GM18526 (cell line): ENCODE data around the gene DHRS7C.

ENCODE experiments used
- POLR2A ChIP-seq: IDR thresholded peaks from 3 replicates; pipeline ENCODE4 v1.6.1; 2011; ENCODE audit not compliant: insufficient read length; ENCODE audit errors: extremely low read depth

DHRS7C gene

GRCh38 chr17:9790889-9791876 is at the start of gene DHRS7C:
TSS of gene DHRS7C (minus strand) at chr17:9791592. CDS start at chr17:9791284, 308 bp downstream.
- no peak for TF ChIP-seq POLR2A

- no peak for TF ChIP-seq POLR2A
Observed at GRCh38 chr17:9839433-9839832, 48.0 kb upstream of the DHRS7C start.

- TF ChIP-seq POLR2A = no peak
Observed at GRCh38 chr17:9837551-9838471, 46.4 kb upstream of the DHRS7C start.

GRCh38 chr17:9833922-9834321 is 42.5 kb upstream of the DHRS7C start:
- no peak for TF ChIP-seq POLR2A

- no peak for TF ChIP-seq POLR2A
Observed at GRCh38 chr17:9830711-9831110, 39.3 kb upstream of the DHRS7C start.

GRCh38 chr17:9829343-9829742 is 38.0 kb upstream of the DHRS7C start:
- TF ChIP-seq POLR2A = no peak

- no peak for TF ChIP-seq POLR2A
Observed at GRCh38 chr17:9828296-9829295, 37.2 kb upstream of the DHRS7C start.

- TF ChIP-seq POLR2A = no peak
Observed at GRCh38 chr17:9825641-9826150, 34.3 kb upstream of the DHRS7C start, which contains the start of gene GLP2R. TSS of gene GLP2R (plus strand) at chr17:9825924. CDS start at chr17:9826064, 140 bp downstream.

- TF ChIP-seq POLR2A = no peak
Observed at GRCh38 chr17:9824797-9825338, 33.5 kb upstream of the DHRS7C start.

- no peak for TF ChIP-seq POLR2A
Observed at GRCh38 chr17:9824094-9824493, 32.7 kb upstream of the DHRS7C start.

- TF ChIP-seq POLR2A = no peak
Observed at GRCh38 chr17:9821921-9822320, 30.5 kb upstream of the DHRS7C start, which contains the start of gene GSG1L2. TSS of gene GSG1L2 (minus strand) at chr17:9822079. CDS start at chr17:9822071, 8 bp downstream.

- TF ChIP-seq POLR2A = no peak
Observed at GRCh38 chr17:9820448-9820847, 29.1 kb upstream of the DHRS7C start.

- TF ChIP-seq POLR2A = no peak
Observed at GRCh38 chr17:9818760-9819159, 27.4 kb upstream of the DHRS7C start.

GRCh38 chr17:9817086-9817485 is 25.7 kb upstream of the DHRS7C start:
- TF ChIP-seq POLR2A = no peak

- TF ChIP-seq POLR2A = no peak
Observed at GRCh38 chr17:9816472-9816871, 25.1 kb upstream of the DHRS7C start.
